SK-N-MC (cell line): ENCODE data around the gene LIN28A.
A peak's percentile ranks its signal among the peaks of the same experiment; 100 is the strongest.

ENCODE experiments used
- DNase-seq: peaks from one replicate; pipeline ENCODE4 v3.0.0-alpha.2; 2011; ENCODE audit warnings: low read depth, low spot score
- H3K27ac ChIP-seq: fragments of 200-600 bp; sonication (generic); 2 replicates; pipeline ENCODE4 v1.5.1; 2016; ENCODE audit warnings: mixed run types
- H3K36me3 ChIP-seq: fragments of 200-600 bp; sonication (generic); 2 replicates; pipeline ENCODE4 v1.6.1; 2017; ENCODE audit warnings: antibody characterized with exemption, low read length, mixed read lengths; ENCODE audit not compliant: insufficient read depth
- H3K4me3 ChIP-seq: fragments of 200-600 bp; sonication (generic); 2 replicates; pipeline ENCODE4 v1.5.1; 2016
- H3K9ac ChIP-seq: fragments of 200-600 bp; sonication (generic); 2 replicates; pipeline ENCODE4 v1.8.0; 2017; ENCODE audit warnings: mixed run types, mixed read lengths; ENCODE audit not compliant: insufficient read length
- H3K9me3 ChIP-seq: fragments of 200-600 bp; sonication (generic); 2 replicates; pipeline ENCODE4 v1.6.1; 2017; ENCODE audit warnings: low read depth, mild to moderate bottlenecking, antibody characterized with exemption, low read length, moderate library complexity, mixed read lengths
- EZH2 ChIP-seq: fragments of 200-600 bp; sonication (generic); IDR thresholded peaks from one replicate; pipeline ENCODE4 v1.6.1; 2017; ENCODE audit warnings: antibody characterized with exemption
- FOXP2 ChIP-seq: optimal IDR thresholded peaks from 2 replicates; pipeline ENCODE3; 2011; ENCODE audit warnings: mild to moderate bottlenecking, moderate library complexity; ENCODE audit not compliant: insufficient read depth; ENCODE audit errors: extremely low read length, control extremely low read depth
- POLR2AphosphoS5 ChIP-seq: IDR thresholded peaks from 2 replicates; pipeline ENCODE4 v1.6.1; 2012; ENCODE audit warnings: mild to moderate bottlenecking, low read depth, low read length, borderline replicate concordance

Gene LIN28A, protein sequence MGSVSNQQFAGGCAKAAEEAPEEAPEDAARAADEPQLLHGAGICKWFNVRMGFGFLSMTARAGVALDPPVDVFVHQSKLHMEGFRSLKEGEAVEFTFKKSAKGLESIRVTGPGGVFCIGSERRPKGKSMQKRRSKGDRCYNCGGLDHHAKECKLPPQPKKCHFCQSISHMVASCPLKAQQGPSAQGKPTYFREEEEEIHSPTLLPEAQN

GRCh38 chr1:26410706-26411623 is at the start of gene LIN28A:
LIN28A (plus strand) TSS chr1:26410817; CDS start chr1:26410892, 75 bp downstream.
- TF ChIP-seq EZH2 (no peak), FOXP2 (no peak), POLR2AphosphoS5 (no peak)
- H3K27ac ChIP-seq: no peak within 1 kb of the TSS
- no peak within 1 kb of the TSS for H3K9ac ChIP-seq
- no peak for DNase-seq
- no peaks in the 10 kb centered on the region for H3K9me3 ChIP-seq
- H3K4me3 ChIP-seq: no peak within 1 kb of the TSS
- H3K36me3 ChIP-seq: no peaks in the 10 kb centered on the region

- no peak for DNase-seq
Observed at GRCh38 chr1:26361605-26362122, 49.0 kb upstream of the LIN28A start.

GRCh38 chr1:26362331-26362730 is 48.3 kb upstream of the LIN28A start:
- no peak for TF ChIP-seq POLR2AphosphoS5
- no peak for TF ChIP-seq FOXP2
- TF ChIP-seq EZH2: no peak
- no peak for DNase-seq

More at GRCh38 chr1:26361605-26362122, 49.0 kb upstream of the LIN28A start:
- TF ChIP-seq POLR2AphosphoS5: no peak
- TF ChIP-seq FOXP2: no peak
- TF ChIP-seq EZH2: no peak
- H3K9me3 ChIP-seq: no peaks in the 10 kb centered on the region
- H3K4me3 ChIP-seq: no peak overlapping the region
- no peaks in the 10 kb centered on the region for H3K36me3 ChIP-seq
- no peak overlapping the region for H3K27ac ChIP-seq
- H3K9ac ChIP-seq: no peak overlapping the region

DNA sequence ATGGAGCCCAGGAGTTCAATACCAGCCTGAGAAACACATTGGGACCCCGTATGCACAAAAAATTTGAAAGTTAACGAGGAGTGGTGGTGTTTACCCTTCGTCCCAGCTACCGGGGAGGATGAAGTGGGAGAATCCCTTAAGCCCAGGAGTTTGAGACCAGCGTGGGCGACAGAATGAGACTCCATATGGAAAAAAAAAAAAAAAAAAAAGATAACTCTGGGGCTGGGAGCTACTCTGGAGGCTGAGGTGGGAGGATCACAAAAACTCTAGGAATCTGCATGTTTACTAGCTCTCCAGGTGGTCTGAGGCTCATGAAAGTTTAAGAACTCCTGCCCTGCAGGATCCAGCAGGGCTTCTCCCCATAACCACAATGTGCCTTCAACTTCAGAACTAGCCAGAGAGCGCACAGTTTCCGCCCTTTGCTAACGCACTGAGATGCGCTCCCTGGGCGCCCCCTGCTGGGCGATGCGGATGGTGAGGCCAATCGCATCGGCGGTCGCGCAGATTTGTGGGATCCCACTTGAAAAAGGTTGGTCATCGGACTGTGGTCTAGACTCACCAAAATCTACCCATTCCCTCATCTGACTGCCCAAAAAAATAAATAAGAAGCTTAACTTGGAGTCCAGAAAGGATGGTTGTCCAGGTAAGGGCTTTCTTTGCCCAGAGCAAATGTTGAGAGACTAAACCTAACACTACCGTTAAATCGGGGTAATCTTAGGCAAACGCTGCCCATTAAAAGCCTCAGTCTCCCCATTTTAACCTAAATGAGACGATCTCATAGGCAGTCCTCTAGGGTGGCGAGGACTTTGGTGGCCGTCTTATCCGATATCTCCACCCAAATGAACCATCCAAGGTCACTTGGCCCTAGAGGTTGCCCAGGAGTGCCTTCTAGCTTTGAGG is 46.8 kb upstream of the LIN28A start:
- no peak overlapping the region for H3K9ac ChIP-seq
- no peak overlapping the region for H3K4me3 ChIP-seq
- H3K27ac ChIP-seq: no peak overlapping the region
- no peaks in the 10 kb centered on the region for H3K9me3 ChIP-seq
- TF ChIP-seq EZH2 (no peak), FOXP2 (peak; percentile 20)
- no peaks in the 10 kb centered on the region for H3K36me3 ChIP-seq
- peak; percentile 30 for DNase-seq

More at GRCh38 chr1:26362331-26362730, 48.3 kb upstream of the LIN28A start:
- H3K9me3 ChIP-seq: no peaks in the 10 kb centered on the region
- no peak overlapping the region for H3K27ac ChIP-seq
- H3K36me3 ChIP-seq: no peaks in the 10 kb centered on the region
- no peak overlapping the region for H3K9ac ChIP-seq
- no peak overlapping the region for H3K4me3 ChIP-seq

- no peak overlapping the region for H3K4me3 ChIP-seq
- H3K9me3 ChIP-seq: no peaks in the 10 kb centered on the region
- DNase-seq: no peak
- no peak overlapping the region for H3K9ac ChIP-seq
- TF ChIP-seq FOXP2: no peak
- no peak for TF ChIP-seq EZH2
- no peaks in the 10 kb centered on the region for H3K36me3 ChIP-seq
- H3K27ac ChIP-seq: no peak overlapping the region
Observed at GRCh38 chr1:26364956-26365355, 45.7 kb upstream of the LIN28A start.

GRCh38 chr1:26367441-26367840 is 43.2 kb upstream of the LIN28A start:
- no peak for TF ChIP-seq POLR2AphosphoS5
- no peak for TF ChIP-seq FOXP2
- no peak for TF ChIP-seq EZH2
- Histone ChIP-seq H3K9ac (no peak overlapping the region), H3K4me3 (no peak overlapping the region), H3K36me3 (no peaks in the 10 kb centered on the region), H3K9me3 (no peaks in the 10 kb centered on the region), H3K27ac (no peak overlapping the region)
- DNase-seq: no peak

- Histone ChIP-seq H3K4me3 (no peak overlapping the region), H3K27ac (no peak overlapping the region), H3K9me3 (no peaks in the 10 kb centered on the region), H3K9ac (no peak overlapping the region), H3K36me3 (no peaks in the 10 kb centered on the region)
- no peak for TF ChIP-seq POLR2AphosphoS5
- no peak for TF ChIP-seq EZH2
- no peak for TF ChIP-seq FOXP2
- no peak for DNase-seq
Observed at GRCh38 chr1:26368006-26368405, 42.6 kb upstream of the LIN28A start.

DNA sequence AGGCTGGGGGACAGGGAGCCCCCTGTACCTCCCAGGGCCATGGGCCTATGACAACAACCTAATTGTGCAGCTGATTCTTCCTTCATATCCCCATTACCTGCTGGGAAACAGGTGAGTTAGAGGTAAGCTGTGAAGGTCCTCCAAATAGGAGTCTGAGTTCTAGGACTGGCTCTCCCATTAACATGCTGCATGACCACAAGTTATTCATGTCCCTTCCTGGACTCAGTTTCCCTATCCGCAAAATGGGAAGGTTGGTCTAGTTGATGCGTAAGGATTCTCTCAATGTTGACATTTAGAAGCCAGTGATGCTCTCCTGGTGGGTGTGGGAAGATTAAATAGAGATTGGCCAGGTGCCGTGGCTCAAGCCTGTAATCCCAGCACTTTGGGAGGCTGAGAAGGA is 42.1 kb upstream of the LIN28A start:
- Histone ChIP-seq H3K4me3 (no peak overlapping the region), H3K9ac (no peak overlapping the region), H3K27ac (no peak overlapping the region), H3K9me3 (no peaks in the 10 kb centered on the region), H3K36me3 (no peaks in the 10 kb centered on the region)
- no peak for DNase-seq
- TF ChIP-seq FOXP2 (no peak), POLR2AphosphoS5 (no peak), EZH2 (no peak)
